H9 (cell line): Measurements from ENCODE around the gene SFMBT1. TPM values are rescaled to one million over a fixed set of nuclear protein-coding genes. Genes with fewer than 3 reads are reported as not detected.

Source experiments
- DNase-seq: peaks from one replicate; pipeline ENCODE4 v3.0.0-alpha.2; 2017
- H2AFZ ChIP-seq: one replicate; pipeline ENCODE4 v1.6.1; 2013; ENCODE audit warnings: mild to moderate bottlenecking, low read length, control low read depth, moderate library complexity
- H2AK5ac ChIP-seq: 2 replicates; pipeline ENCODE4 v1.6.1; 2013; ENCODE audit warnings: low read length, control low read depth, mixed read lengths; ENCODE audit not compliant: insufficient read length
- H2BK120ac ChIP-seq: one replicate; pipeline ENCODE4 v1.6.1; 2013; ENCODE audit warnings: low read depth, mild to moderate bottlenecking, low read length, control low read depth, inconsistent platforms; ENCODE audit not compliant: poor library complexity, severe bottlenecking
- H2BK12ac ChIP-seq: 2 replicates; pipeline ENCODE4 v1.6.1; 2013; ENCODE audit warnings: low read length, control low read depth, mixed read lengths, low read depth; ENCODE audit not compliant: insufficient read length
- H2BK15ac ChIP-seq: 2 replicates; pipeline ENCODE4 v1.6.1; 2013; ENCODE audit warnings: low read depth, low read length, control low read depth
- H2BK20ac ChIP-seq: one replicate; pipeline ENCODE4 v1.6.1; 2013; ENCODE audit warnings: low read depth, mild to moderate bottlenecking, low read length, control low read depth, inconsistent platforms; ENCODE audit not compliant: poor library complexity, severe bottlenecking
- H2BK5ac ChIP-seq: 2 replicates; pipeline ENCODE4 v1.6.1; 2013; ENCODE audit warnings: low read length, control low read depth, mixed read lengths; ENCODE audit not compliant: insufficient read length
- H3K14ac ChIP-seq: 2 replicates; pipeline ENCODE4 v1.6.1; 2013; ENCODE audit warnings: low read length, control low read depth; ENCODE audit not compliant: insufficient read depth
- H3K18ac ChIP-seq: 2 replicates; pipeline ENCODE4 v1.6.1; 2013; ENCODE audit warnings: low read depth, mild to moderate bottlenecking, mixed read lengths, low read length, control low read depth; ENCODE audit not compliant: insufficient read length
- H3K23ac ChIP-seq: 2 replicates; pipeline ENCODE4 v1.6.1; 2013; ENCODE audit warnings: low read length, control low read depth, mixed read lengths, low read depth; ENCODE audit not compliant: insufficient read length
- H3K23me2 ChIP-seq: 2 replicates; pipeline ENCODE4 v1.6.1; 2013; ENCODE audit warnings: low read depth, mild to moderate bottlenecking, mixed read lengths, low read length, control low read depth; ENCODE audit not compliant: insufficient read length, poor library complexity, severe bottlenecking
- H3K27ac ChIP-seq: 2 replicates; pipeline ENCODE4 v1.5.1; 2013; ENCODE audit warnings: low read length, control low read depth, mixed read lengths, low read depth; ENCODE audit not compliant: insufficient read length
- H3K27me3 ChIP-seq: 2 replicates; pipeline ENCODE4 v1.6.1; 2013; ENCODE audit warnings: low read length, control low read depth, inconsistent platforms; ENCODE audit not compliant: insufficient read depth
- H3K4ac ChIP-seq: 2 replicates; pipeline ENCODE4 v1.6.1; 2013; ENCODE audit warnings: low read depth, mild to moderate bottlenecking, control low read depth, inconsistent platforms, low read length, moderate library complexity
- H3K4me1 ChIP-seq: 2 replicates; pipeline ENCODE4 v1.6.1; 2013; ENCODE audit warnings: low read length, control low read depth, inconsistent platforms; ENCODE audit not compliant: insufficient read depth
- H3K4me2 ChIP-seq: 2 replicates; pipeline ENCODE4 v1.6.1; 2013; ENCODE audit warnings: low read length, control low read depth, mixed read lengths; ENCODE audit not compliant: insufficient read length, insufficient read depth
- H3K56ac ChIP-seq: 2 replicates; pipeline ENCODE4 v1.6.1; 2013; ENCODE audit warnings: low read depth, mild to moderate bottlenecking, mixed read lengths, low read length, control low read depth; ENCODE audit not compliant: insufficient read length
- H3K79me1 ChIP-seq: 2 replicates; pipeline ENCODE4 v1.6.1; 2013; ENCODE audit warnings: low read depth, mild to moderate bottlenecking, moderate library complexity, low read length, control low read depth, inconsistent platforms; ENCODE audit not compliant: insufficient read depth, poor library complexity, severe bottlenecking
- H3K79me2 ChIP-seq: 2 replicates; pipeline ENCODE4 v1.6.1; 2013; ENCODE audit warnings: low read length, control low read depth, inconsistent platforms; ENCODE audit not compliant: insufficient read depth
- H3K9ac ChIP-seq: 2 replicates; pipeline ENCODE4 v1.6.1; 2013; ENCODE audit warnings: low read length, control low read depth, mixed read lengths; ENCODE audit not compliant: insufficient read length; ENCODE audit errors: extremely low read depth
- H3K9me3 ChIP-seq: one replicate; pipeline ENCODE4 v1.6.1; 2013; ENCODE audit warnings: low read depth, low read length, inconsistent platforms; ENCODE audit not compliant: control insufficient read depth
- H3T11ph ChIP-seq: one replicate; pipeline ENCODE4 v1.6.1; 2013; ENCODE audit warnings: mild to moderate bottlenecking, low read length, control low read depth, inconsistent platforms
- H4K20me1 ChIP-seq: one replicate; pipeline ENCODE4 v1.6.1; 2013; ENCODE audit not compliant: control insufficient read depth, insufficient read length, insufficient read depth
- H4K5ac ChIP-seq: 2 replicates; pipeline ENCODE4 v1.6.1; 2013; ENCODE audit warnings: low read depth, mild to moderate bottlenecking, mixed read lengths, low read length, control low read depth; ENCODE audit not compliant: insufficient read length
- H4K8ac ChIP-seq: replicated peaks from 2 replicates; pipeline ENCODE4 v1.6.1; 2013; ENCODE audit warnings: low read length, control low read depth, mixed read lengths, low read depth; ENCODE audit not compliant: insufficient read length
- H4K91ac ChIP-seq: 2 replicates; pipeline ENCODE4 v1.6.1; 2013; ENCODE audit warnings: low read depth, mild to moderate bottlenecking, moderate library complexity, mixed read lengths, low read length, control low read depth; ENCODE audit not compliant: insufficient read length
- H3K27ac Mint-ChIP-seq, 3 experiments: 2 replicates in 2 of 3; 3 replicates in 1 of 3; pipeline ENCODE4 v1.8.0; 2020 to 2021; ENCODE audit warnings: mixed read lengths in 3 of 3, mild to moderate bottlenecking in 1 of 3, moderate library complexity in 1 of 3
- H3K27me3 Mint-ChIP-seq: 2 replicates; pipeline ENCODE4 v1.8.0; 2021; ENCODE audit warnings: low read depth, mild to moderate bottlenecking, moderate library complexity, mixed read lengths
- H3K36me3 Mint-ChIP-seq, 3 experiments: 2 replicates in 2 of 3; 3 replicates in 1 of 3; pipeline ENCODE4 v1.8.0; 2020 to 2021; ENCODE audit warnings: low read depth in 3 of 3, mixed read lengths in 3 of 3; ENCODE audit not compliant: insufficient read depth in 1 of 3
- H3K4me1 Mint-ChIP-seq, 2 experiments: 2 replicates each; pipeline ENCODE4 v1.8.0; 2020; ENCODE audit warnings: mixed read lengths in 2 of 2
- H3K4me3 Mint-ChIP-seq, 2 experiments: 2 replicates in 1 of 2; 3 replicates in 1 of 2; pipeline ENCODE4 v1.8.0; 2020 to 2021; ENCODE audit warnings: mild to moderate bottlenecking in 2 of 2, mixed read lengths in 2 of 2, moderate library complexity in 1 of 2
- H3K9me3 Mint-ChIP-seq, 2 experiments: 2 replicates in 1 of 2; 3 replicates in 1 of 2; pipeline ENCODE4 v1.8.0; 2020; ENCODE audit warnings: mild to moderate bottlenecking in 2 of 2, mixed read lengths in 2 of 2, moderate library complexity in 1 of 2
- CTCF ChIP-seq: fragments of 200-600 bp; sonication (generic); conservative IDR thresholded peaks from 3 replicates; pipeline ENCODE4 v1.8.0; 2021; ENCODE audit warnings: antibody characterized with exemption, mild to moderate bottlenecking
- WGBS: extraction: QIAGEN DNeasy Blood & Tissue Kit; methylation state at CpG from one replicate; pipeline ENCODE4 v1.1.7; 2013; ENCODE audit warnings: missing lambda C conversion rate, low lambda C conversion rate, mixed read lengths; ENCODE audit not compliant: insufficient read length; ENCODE audit errors: extremely low coverage; 5-methylcytosine and 5-hydroxymethylcytosine counted together
- total RNA-seq: library from RNA; stranded (reverse); gene quantifications from 2 replicates; pipeline ENCODE4 v1.2.1, GENCODE V29; 2021

The SFMBT1 gene
- total RNA-seq, 1 experiment from 2014 or later = 15.3 TPM

- H3K79me2 ChIP-seq = peaks cover 3% of the 10 kb centered on the region; the same call in 1 of the 2 replicates
- no CpG with 5 or more reads among the region's 2 CpGs for WGBS
- Mint-ChIP-seq H3K4me1 (no peaks in the 10 kb centered on the region), H3K9me3 (no peaks in the 10 kb centered on the region), H3K4me3 (no peak overlapping the region), H3K36me3 (no peaks in the 10 kb centered on the region), H3K27ac (no peak overlapping the region), H3K27me3 (no peaks in the 10 kb centered on the region)
- H2BK120ac ChIP-seq = no peak overlapping the region
- no peak overlapping the region for H2BK15ac ChIP-seq
- H2AK5ac ChIP-seq = no peak overlapping the region
- DNase-seq = no peak
- no peak overlapping the region for H2BK20ac ChIP-seq
- H3K4me2 ChIP-seq = no peak overlapping the region
- no peak overlapping the region for H3K4ac ChIP-seq
- H3K18ac ChIP-seq = no peak overlapping the region
- H3K23ac ChIP-seq = no peak overlapping the region
- no peak overlapping the region for H4K91ac ChIP-seq
- no peak overlapping the region for H3K9ac ChIP-seq
- H4K20me1 ChIP-seq = no peaks in the 10 kb centered on the region
- H2AFZ ChIP-seq = no peak overlapping the region
- H2BK12ac ChIP-seq = no peak overlapping the region
- H3K79me1 ChIP-seq = no peaks in the 10 kb centered on the region
- H4K8ac ChIP-seq = no peak overlapping the region
- no peak overlapping the region for H3K14ac ChIP-seq
- H3T11ph ChIP-seq = no peak overlapping the region
- H3K27ac ChIP-seq = no peak overlapping the region
- H3K56ac ChIP-seq = no peak overlapping the region
- H4K5ac ChIP-seq = no peak overlapping the region
- no peaks in the 10 kb centered on the region for H3K9me3 ChIP-seq
- H3K23me2 ChIP-seq = no peaks in the 10 kb centered on the region
- H3K4me1 ChIP-seq = no peaks in the 10 kb centered on the region
- H2BK5ac ChIP-seq = no peak overlapping the region
- no peaks in the 10 kb centered on the region for H3K27me3 ChIP-seq
- no peak for TF ChIP-seq CTCF
Measured at GRCh38 chr3:52990637-52991036, 55.2 kb downstream of the SFMBT1 start.
